HUES48 (cell line): Measurements from ENCODE around the gene RFX2.

ENCODE experiments used
- H3K27ac ChIP-seq: one replicate; pipeline ENCODE4 v1.7.0; 2013; ENCODE audit warnings: low read depth, low read length, inconsistent platforms
- H3K27me3 ChIP-seq: 2 replicates; pipeline ENCODE4 v1.6.1; 2013; ENCODE audit warnings: mild to moderate bottlenecking, low read length; ENCODE audit not compliant: control insufficient read depth, insufficient read depth
- H3K36me3 ChIP-seq: 2 replicates; pipeline ENCODE4 v1.6.1; 2013; ENCODE audit warnings: low read length; ENCODE audit not compliant: control insufficient read depth, insufficient read depth
- H3K4me1 ChIP-seq: 2 replicates; pipeline ENCODE4 v1.6.1; 2013; ENCODE audit warnings: mild to moderate bottlenecking, low read length; ENCODE audit not compliant: control insufficient read depth, insufficient read depth
- H3K4me3 ChIP-seq: 2 replicates; pipeline ENCODE4 v1.5.1; 2013; ENCODE audit warnings: mild to moderate bottlenecking, low read depth, low read length
- H3K9ac ChIP-seq: 2 replicates; pipeline ENCODE4 v1.6.1; 2013; ENCODE audit warnings: mild to moderate bottlenecking, low read depth, low read length, moderate library complexity
- H3K9me3 ChIP-seq: 2 replicates; pipeline ENCODE4 v1.6.1; 2013; ENCODE audit warnings: low read length; ENCODE audit not compliant: control insufficient read depth, insufficient read depth

The RFX2 gene

GRCh38 chr19:5974721-5975387 lies 135.4 kb downstream of the RFX2 start:
- H3K27me3 ChIP-seq = no peaks in the 10 kb centered on the region
- H3K4me3 ChIP-seq = no peak overlapping the region
- no peaks in the 10 kb centered on the region for H3K9me3 ChIP-seq
- peaks cover 5% of the 10 kb centered on the region; the same call in 1 of the 2 replicates for H3K4me1 ChIP-seq
- H3K9ac ChIP-seq = no peak overlapping the region
- H3K36me3 ChIP-seq = peaks cover 31% of the 10 kb centered on the region
- no peak overlapping the region for H3K27ac ChIP-seq

- H3K9ac ChIP-seq = no peak overlapping the region
- H3K9me3 ChIP-seq = no peaks in the 10 kb centered on the region
- peaks cover 8% of the 10 kb centered on the region; the same call in 1 of the 2 replicates for H3K4me1 ChIP-seq
- no peak overlapping the region for H3K27ac ChIP-seq
- no peak overlapping the region for H3K4me3 ChIP-seq
- peaks cover 31% of the 10 kb centered on the region for H3K36me3 ChIP-seq
- H3K27me3 ChIP-seq = no peaks in the 10 kb centered on the region
Observed at GRCh38 chr19:5973867-5974635, 136.2 kb downstream of the RFX2 start.

GRCh38 chr19:5973376-5973775 lies 136.9 kb downstream of the RFX2 start:
- no peak overlapping the region for H3K4me3 ChIP-seq
- H3K9ac ChIP-seq = no peak overlapping the region
- peaks cover 31% of the 10 kb centered on the region for H3K36me3 ChIP-seq
- H3K27me3 ChIP-seq = no peaks in the 10 kb centered on the region
- H3K9me3 ChIP-seq = no peaks in the 10 kb centered on the region
- H3K27ac ChIP-seq = no peak overlapping the region
- peaks cover 15% of the 10 kb centered on the region for H3K4me1 ChIP-seq

GRCh38 chr19:5972355-5972731 lies 138.0 kb downstream of the RFX2 start:
- Histone ChIP-seq H3K36me3 (peaks cover 31% of the 10 kb centered on the region), H3K4me3 (no peak overlapping the region), H3K4me1 (peaks cover 19% of the 10 kb centered on the region), H3K27ac (no peak overlapping the region), H3K9ac (no peak overlapping the region), H3K27me3 (no peaks in the 10 kb centered on the region), H3K9me3 (no peaks in the 10 kb centered on the region)

GRCh38 chr19:5971714-5972354 lies 138.5 kb downstream of the RFX2 start:
- Histone ChIP-seq H3K4me1 (peaks cover 16% of the 10 kb centered on the region), H3K27ac (no peak overlapping the region), H3K4me3 (no peak overlapping the region), H3K9ac (no peak overlapping the region), H3K27me3 (no peaks in the 10 kb centered on the region), H3K36me3 (peaks cover 31% of the 10 kb centered on the region), H3K9me3 (no peaks in the 10 kb centered on the region)

- H3K9me3 ChIP-seq = no peaks in the 10 kb centered on the region
- no peaks in the 10 kb centered on the region for H3K27me3 ChIP-seq
- H3K4me3 ChIP-seq = no peak overlapping the region
- H3K36me3 ChIP-seq = peaks cover 23% of the 10 kb centered on the region
- H3K27ac ChIP-seq = no peak overlapping the region
- H3K9ac ChIP-seq = no peak overlapping the region
- peaks cover 14% of the 10 kb centered on the region for H3K4me1 ChIP-seq
Observed at GRCh38 chr19:5969476-5969875, 140.8 kb downstream of the RFX2 start.

GRCh38 chr19:5968431-5969373 lies 141.6 kb downstream of the RFX2 start:
- Histone ChIP-seq H3K27me3 (no peaks in the 10 kb centered on the region), H3K27ac (peak overlapping the region; percentile 48), H3K9ac (no peak overlapping the region), H3K9me3 (no peaks in the 10 kb centered on the region), H3K4me1 (peaks cover 14% of the 10 kb centered on the region), H3K4me3 (no peak overlapping the region), H3K36me3 (peaks cover 15% of the 10 kb centered on the region)

- no peaks in the 10 kb centered on the region for H3K27me3 ChIP-seq
- H3K9me3 ChIP-seq = no peaks in the 10 kb centered on the region
- H3K4me1 ChIP-seq = peaks cover 14% of the 10 kb centered on the region
- peak overlapping the region; percentile 48 for H3K27ac ChIP-seq
- peaks cover 11% of the 10 kb centered on the region for H3K36me3 ChIP-seq
- no peak overlapping the region for H3K9ac ChIP-seq
- H3K4me3 ChIP-seq = no peak overlapping the region
Observed at GRCh38 chr19:5967994-5968430, 142.3 kb downstream of the RFX2 start.

GRCh38 chr19:5967571-5967970 lies 142.7 kb downstream of the RFX2 start:
- Histone ChIP-seq H3K9ac (no peak overlapping the region), H3K27me3 (no peaks in the 10 kb centered on the region), H3K4me1 (peaks cover 19% of the 10 kb centered on the region), H3K36me3 (peaks cover 11% of the 10 kb centered on the region), H3K4me3 (no peak overlapping the region), H3K9me3 (no peaks in the 10 kb centered on the region), H3K27ac (no peak overlapping the region)

- Histone ChIP-seq H3K27me3 (no peaks in the 10 kb centered on the region), H3K4me1 (peaks cover 25% of the 10 kb centered on the region), H3K9me3 (no peaks in the 10 kb centered on the region), H3K4me3 (no peak overlapping the region), H3K9ac (no peak overlapping the region), H3K27ac (no peak overlapping the region), H3K36me3 (peaks cover 7% of the 10 kb centered on the region)
Observed at GRCh38 chr19:5966941-5967340, 143.4 kb downstream of the RFX2 start.
